C4-2B (cell line): Measurements from ENCODE around the gene PUSL1.

ENCODE experiments used
- ZFX ChIP-seq: fragments of 450-650 bp; IDR thresholded peaks from 2 replicates; pipeline ENCODE4 v1.6.1; 2017
- TF ChIP-seq, protein P1 (sequence below): fragments of 450-650 bp; conservative IDR thresholded peaks from 2 replicates; pipeline ENCODE4 v1.5.1; 2017; ENCODE audit warnings: mild to moderate bottlenecking

- TF ChIP-seq, protein P1, sequence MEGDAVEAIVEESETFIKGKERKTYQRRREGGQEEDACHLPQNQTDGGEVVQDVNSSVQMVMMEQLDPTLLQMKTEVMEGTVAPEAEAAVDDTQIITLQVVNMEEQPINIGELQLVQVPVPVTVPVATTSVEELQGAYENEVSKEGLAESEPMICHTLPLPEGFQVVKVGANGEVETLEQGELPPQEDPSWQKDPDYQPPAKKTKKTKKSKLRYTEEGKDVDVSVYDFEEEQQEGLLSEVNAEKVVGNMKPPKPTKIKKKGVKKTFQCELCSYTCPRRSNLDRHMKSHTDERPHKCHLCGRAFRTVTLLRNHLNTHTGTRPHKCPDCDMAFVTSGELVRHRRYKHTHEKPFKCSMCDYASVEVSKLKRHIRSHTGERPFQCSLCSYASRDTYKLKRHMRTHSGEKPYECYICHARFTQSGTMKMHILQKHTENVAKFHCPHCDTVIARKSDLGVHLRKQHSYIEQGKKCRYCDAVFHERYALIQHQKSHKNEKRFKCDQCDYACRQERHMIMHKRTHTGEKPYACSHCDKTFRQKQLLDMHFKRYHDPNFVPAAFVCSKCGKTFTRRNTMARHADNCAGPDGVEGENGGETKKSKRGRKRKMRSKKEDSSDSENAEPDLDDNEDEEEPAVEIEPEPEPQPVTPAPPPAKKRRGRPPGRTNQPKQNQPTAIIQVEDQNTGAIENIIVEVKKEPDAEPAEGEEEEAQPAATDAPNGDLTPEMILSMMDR, result no peak
- no peak for TF ChIP-seq ZFX
Measured at GRCh38 chr1:1259951-1260600, 48.3 kb upstream of the PUSL1 start.
